Karpas-422 (cell line): ENCODE data around the gene RP9. TPM values are rescaled to one million over a fixed set of nuclear protein-coding genes. Genes with fewer than 3 reads are reported as not detected.

Source experiments
- DNase-seq: peaks from one replicate; pipeline ENCODE4 v3.0.0-alpha.2; 2015
- H2AFZ ChIP-seq: fragments of 200-600 bp; sonication (generic); 2 replicates; pipeline ENCODE4 v1.6.1; 2014; ENCODE audit warnings: antibody characterized with exemption, low read length, mixed read lengths
- H3K27ac ChIP-seq: fragments of 200-600 bp; sonication (generic); 2 replicates; pipeline ENCODE4 v1.5.1; 2014; ENCODE audit warnings: mild to moderate bottlenecking, low read length, moderate library complexity
- H3K27me3 ChIP-seq: fragments of 200-600 bp; sonication (generic); 2 replicates; pipeline ENCODE4 v1.6.1; 2014; ENCODE audit warnings: low read length, mixed read lengths
- H3K36me3 ChIP-seq: fragments of 200-600 bp; sonication (generic); 2 replicates; pipeline ENCODE4 v1.6.1; 2014; ENCODE audit warnings: low read length, mixed read lengths; ENCODE audit not compliant: insufficient read depth
- H3K4me1 ChIP-seq: fragments of 200-600 bp; sonication (generic); 2 replicates; pipeline ENCODE4 v1.6.1; 2014; ENCODE audit warnings: mild to moderate bottlenecking, low read length, mixed read lengths
- H3K4me2 ChIP-seq: fragments of 200-600 bp; sonication (generic); 2 replicates; pipeline ENCODE4 v1.6.1; 2014; ENCODE audit warnings: low read length, low read depth, mild to moderate bottlenecking; ENCODE audit not compliant: poor library complexity, severe bottlenecking
- H3K4me3 ChIP-seq: fragments of 200-600 bp; sonication (generic); 2 replicates; pipeline ENCODE4 v1.5.1; 2014; ENCODE audit warnings: mild to moderate bottlenecking, antibody characterized with exemption, low read length, mixed read lengths
- H3K79me2 ChIP-seq: fragments of 200-600 bp; sonication (generic); 2 replicates; pipeline ENCODE4 v1.6.1; 2014; ENCODE audit warnings: mild to moderate bottlenecking, low read length, mixed read lengths
- H3K9ac ChIP-seq: fragments of 200-600 bp; sonication (generic); 2 replicates; pipeline ENCODE4 v1.6.0; 2014; ENCODE audit warnings: low read length
- H3K9me2 ChIP-seq: fragments of 200-600 bp; sonication (generic), shearing (Covaris generic); replicated peaks from 2 replicates; pipeline ENCODE4 v1.6.0; 2014; ENCODE audit warnings: mild to moderate bottlenecking, low read length, moderate library complexity; ENCODE audit not compliant: insufficient read depth
- H3K9me3 ChIP-seq: fragments of 300-700, 200-600 bp; sonication (generic); 2 replicates; pipeline ENCODE4 v1.6.1; 2014; ENCODE audit warnings: low read length, mixed read lengths
- H4K20me1 ChIP-seq: fragments of 200-600 bp; sonication (generic); 2 replicates; pipeline ENCODE4 v1.6.1; 2014; ENCODE audit warnings: mild to moderate bottlenecking, antibody characterized with exemption, low read length, low read depth; ENCODE audit not compliant: insufficient read depth
- total RNA-seq: library from RNA; depleted of rRNA; stranded (reverse); fragments of >200 nt; shearing (Covaris generic); gene quantifications from 2 replicates; pipeline ENCODE4 v1.2.3, GENCODE V29; 2014; ENCODE audit warnings: low replicate concordance; rRNA removed

The RP9 gene, protein sequence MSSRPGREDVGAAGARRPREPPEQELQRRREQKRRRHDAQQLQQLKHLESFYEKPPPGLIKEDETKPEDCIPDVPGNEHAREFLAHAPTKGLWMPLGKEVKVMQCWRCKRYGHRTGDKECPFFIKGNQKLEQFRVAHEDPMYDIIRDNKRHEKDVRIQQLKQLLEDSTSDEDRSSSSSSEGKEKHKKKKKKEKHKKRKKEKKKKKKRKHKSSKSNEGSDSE
- 10.3 and 12.6 TPM in 2 replicates for total RNA-seq

DNA sequence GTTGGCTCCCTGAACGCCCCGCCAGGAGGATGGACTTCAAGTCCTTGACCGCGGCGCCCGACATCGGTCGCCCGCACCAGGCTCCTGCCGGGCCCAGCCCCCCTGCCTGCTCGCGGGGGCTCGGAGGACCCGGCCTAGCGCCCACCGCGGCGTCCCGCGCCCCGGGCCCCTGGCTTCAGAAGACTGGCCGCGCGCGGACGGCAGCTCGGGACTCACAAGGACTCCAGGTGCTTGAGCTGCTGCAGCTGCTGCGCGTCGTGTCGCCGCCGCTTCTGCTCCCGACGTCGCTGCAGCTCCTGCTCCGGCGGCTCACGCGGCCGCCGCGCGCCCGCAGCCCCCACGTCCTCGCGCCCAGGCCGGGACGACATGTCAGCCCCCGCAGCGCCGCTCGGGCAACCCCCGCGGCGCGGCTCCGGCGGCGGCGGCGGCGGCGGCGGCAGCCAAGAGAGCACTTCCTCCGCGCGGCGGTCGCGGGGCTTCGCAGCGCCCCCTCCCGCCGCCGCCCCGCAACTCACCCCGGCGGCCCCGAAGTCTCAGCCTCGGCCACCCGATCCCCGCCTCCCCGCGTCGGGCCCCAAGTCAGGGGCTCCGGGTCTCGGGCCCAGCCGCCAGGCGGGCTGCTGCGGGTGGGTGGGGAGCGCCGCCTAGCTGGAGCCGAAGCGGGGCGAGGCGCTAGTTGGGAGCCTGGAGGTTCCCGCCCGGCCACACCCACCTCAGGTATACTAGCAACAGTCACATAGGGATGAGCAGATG, at the start of gene RP9:
Gene RP9 (minus strand): TSS at position 400 of the 753 bp plus-strand sequence. CDS start 32 bp downstream, at position 368.
- H2AFZ ChIP-seq: peak within 1 kb of the TSS; percentile 91
- peaks cover 48% of the 10 kb centered on the region for H3K79me2 ChIP-seq
- no peaks in the 10 kb centered on the region for H3K27me3 ChIP-seq
- peak within 1 kb of the TSS; percentile 79 for H3K4me2 ChIP-seq
- H3K4me1 ChIP-seq: peaks cover 29% of the 10 kb centered on the region
- H3K27ac ChIP-seq: peak within 1 kb of the TSS; percentile 4; the same call in 1 of the 2 replicates
- peaks cover 15% of the 10 kb centered on the region; the same call in 1 of the 2 replicates for H4K20me1 ChIP-seq
- H3K4me3 ChIP-seq: peak within 1 kb of the TSS; percentile 84
- peak; percentile 90 for DNase-seq
- no peaks in the 10 kb centered on the region for H3K36me3 ChIP-seq
- peak within 1 kb of the TSS; percentile 95 for H3K9ac ChIP-seq
- H3K9me2 ChIP-seq: no peaks in the 10 kb centered on the region
- no peaks in the 10 kb centered on the region for H3K9me3 ChIP-seq

DNA sequence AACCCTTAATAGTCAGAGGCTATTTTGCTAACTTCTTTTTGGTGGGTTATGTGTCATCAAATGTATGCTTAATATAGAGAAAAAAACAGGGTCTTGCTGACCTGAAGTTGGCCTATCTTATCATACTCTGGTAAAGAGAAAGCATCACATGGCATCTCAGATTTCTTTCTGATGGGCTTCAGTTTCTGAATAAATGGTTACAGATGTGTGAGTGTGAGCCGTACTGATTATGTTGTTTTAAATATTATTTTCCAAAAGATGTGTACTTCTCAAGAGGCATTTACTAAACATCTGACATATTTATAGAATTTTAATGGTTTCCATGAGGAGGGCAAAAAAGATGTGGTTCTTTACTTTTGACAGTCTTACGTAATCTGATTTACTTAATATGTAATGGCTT, 48.6 kb upstream of the RP9 start:
- H3K27me3 ChIP-seq: no peaks in the 10 kb centered on the region
- H3K4me3 ChIP-seq: no peak overlapping the region
- no peaks in the 10 kb centered on the region for H3K36me3 ChIP-seq
- H3K9ac ChIP-seq: no peak overlapping the region
- no peak overlapping the region for H2AFZ ChIP-seq
- H3K9me3 ChIP-seq: no peaks in the 10 kb centered on the region
- no peak for DNase-seq
- H3K4me2 ChIP-seq: no peak overlapping the region
- H3K4me1 ChIP-seq: no peaks in the 10 kb centered on the region
- no peaks in the 10 kb centered on the region for H3K9me2 ChIP-seq
- no peak overlapping the region for H3K27ac ChIP-seq
- H3K79me2 ChIP-seq: no peaks in the 10 kb centered on the region
- no peaks in the 10 kb centered on the region for H4K20me1 ChIP-seq

DNA sequence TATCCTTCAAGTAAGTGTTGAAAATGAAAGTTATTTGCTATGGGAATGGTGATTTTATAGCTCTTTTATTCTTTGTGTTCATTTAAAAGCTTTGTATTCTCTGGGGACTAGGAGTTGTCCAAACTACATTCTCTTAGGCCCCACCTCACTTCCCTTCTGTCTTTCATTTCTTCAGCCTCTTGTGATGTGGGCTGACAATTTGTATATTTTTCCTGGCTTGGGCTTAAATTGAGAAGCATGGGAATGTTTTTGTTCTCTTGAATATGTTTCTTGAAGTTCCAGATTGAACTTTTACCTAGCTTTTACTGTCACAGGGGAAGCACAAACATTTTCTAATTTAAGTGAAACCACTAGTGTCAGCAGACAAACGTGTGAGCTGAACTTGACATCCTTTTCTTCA, 48.1 kb upstream of the RP9 start:
- Histone ChIP-seq H4K20me1 (no peaks in the 10 kb centered on the region), H3K4me1 (no peaks in the 10 kb centered on the region), H2AFZ (no peak overlapping the region), H3K9me3 (no peaks in the 10 kb centered on the region), H3K79me2 (no peaks in the 10 kb centered on the region), H3K9ac (no peak overlapping the region), H3K4me3 (no peak overlapping the region), H3K36me3 (no peaks in the 10 kb centered on the region), H3K4me2 (no peak overlapping the region), H3K9me2 (no peaks in the 10 kb centered on the region), H3K27ac (no peak overlapping the region), H3K27me3 (no peaks in the 10 kb centered on the region)
- no peak for DNase-seq

DNA sequence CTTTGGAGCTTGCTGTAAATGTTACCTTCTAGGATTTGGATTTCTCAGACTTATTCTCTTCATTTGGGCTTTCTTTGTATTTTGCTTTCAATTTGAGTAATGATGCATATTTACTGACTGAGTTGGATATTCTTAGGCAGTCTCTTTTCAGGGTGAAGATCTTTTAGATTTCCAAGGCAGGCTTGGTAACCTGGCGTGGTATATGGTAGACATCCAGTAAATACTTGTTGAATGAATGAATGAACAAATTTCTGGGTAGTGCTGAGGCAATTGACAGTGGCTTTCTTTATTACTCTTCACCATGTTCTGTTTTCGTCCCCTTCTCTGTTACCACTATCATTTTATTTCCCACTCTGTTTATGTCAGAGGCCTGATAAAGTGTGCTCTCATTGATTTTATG, 47.2 kb upstream of the RP9 start:
- H3K27me3 ChIP-seq: no peaks in the 10 kb centered on the region
- H3K4me3 ChIP-seq: no peak overlapping the region
- H3K4me1 ChIP-seq: no peaks in the 10 kb centered on the region
- no peak overlapping the region for H3K4me2 ChIP-seq
- H3K9me3 ChIP-seq: no peaks in the 10 kb centered on the region
- DNase-seq: no peak
- H3K9ac ChIP-seq: no peak overlapping the region
- no peak overlapping the region for H2AFZ ChIP-seq
- H3K9me2 ChIP-seq: no peaks in the 10 kb centered on the region
- no peaks in the 10 kb centered on the region for H4K20me1 ChIP-seq
- no peaks in the 10 kb centered on the region for H3K79me2 ChIP-seq
- no peak overlapping the region for H3K27ac ChIP-seq
- no peaks in the 10 kb centered on the region for H3K36me3 ChIP-seq

DNA sequence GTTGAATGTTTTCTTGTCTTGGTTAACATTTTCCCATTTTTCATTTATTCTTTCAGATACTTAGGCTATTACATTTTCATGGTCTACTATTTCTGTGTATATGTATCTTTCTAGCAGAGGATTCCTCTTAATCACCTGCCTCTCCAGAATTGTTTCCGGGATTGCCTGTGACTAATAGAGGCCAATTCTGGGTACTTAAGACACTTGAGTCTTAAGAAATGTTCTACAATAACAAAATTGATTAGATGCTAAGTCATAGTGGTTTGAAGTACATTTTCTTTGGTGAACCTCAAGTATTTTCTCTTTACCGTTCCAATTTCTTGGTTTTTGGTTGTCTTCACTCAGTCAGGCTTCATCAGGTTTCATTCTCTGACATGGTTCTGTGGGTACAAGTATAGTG, 46.6 kb upstream of the RP9 start:
- no peaks in the 10 kb centered on the region for H3K9me3 ChIP-seq
- H3K9ac ChIP-seq: no peak overlapping the region
- H3K27me3 ChIP-seq: no peaks in the 10 kb centered on the region
- no peak overlapping the region for H2AFZ ChIP-seq
- no peaks in the 10 kb centered on the region for H4K20me1 ChIP-seq
- H3K27ac ChIP-seq: no peak overlapping the region
- no peaks in the 10 kb centered on the region for H3K9me2 ChIP-seq
- H3K4me1 ChIP-seq: no peaks in the 10 kb centered on the region
- H3K4me3 ChIP-seq: no peak overlapping the region
- no peak for DNase-seq
- no peaks in the 10 kb centered on the region for H3K79me2 ChIP-seq
- H3K4me2 ChIP-seq: no peak overlapping the region
- H3K36me3 ChIP-seq: no peaks in the 10 kb centered on the region

DNA sequence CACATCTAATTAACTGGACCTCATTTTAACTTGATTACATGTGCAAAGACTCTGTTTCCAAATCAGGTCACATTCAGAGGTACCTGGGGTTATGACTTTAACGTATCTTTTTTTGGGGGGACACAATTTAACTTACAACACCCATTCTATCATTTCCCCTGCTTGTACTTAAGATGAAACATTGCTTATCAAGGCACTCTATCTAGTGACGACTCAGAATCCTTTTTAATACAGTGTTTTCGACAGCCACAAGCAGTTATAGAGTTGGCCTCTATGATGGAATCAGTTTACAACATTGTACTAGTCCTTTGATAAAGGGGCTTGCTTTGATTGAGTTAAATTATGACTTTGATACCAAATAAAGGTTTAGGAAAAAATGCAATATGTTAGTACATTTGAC, 42.9 kb upstream of the RP9 start:
- H3K36me3 ChIP-seq: no peaks in the 10 kb centered on the region
- H2AFZ ChIP-seq: no peak overlapping the region
- no peaks in the 10 kb centered on the region for H3K9me3 ChIP-seq
- no peaks in the 10 kb centered on the region for H3K79me2 ChIP-seq
- H3K4me2 ChIP-seq: no peak overlapping the region
- no peaks in the 10 kb centered on the region for H3K27me3 ChIP-seq
- no peak overlapping the region for H3K27ac ChIP-seq
- no peaks in the 10 kb centered on the region for H3K4me1 ChIP-seq
- no peak overlapping the region for H3K9ac ChIP-seq
- DNase-seq: no peak
- no peaks in the 10 kb centered on the region for H3K9me2 ChIP-seq
- H3K4me3 ChIP-seq: no peak overlapping the region
- no peaks in the 10 kb centered on the region for H4K20me1 ChIP-seq

DNA sequence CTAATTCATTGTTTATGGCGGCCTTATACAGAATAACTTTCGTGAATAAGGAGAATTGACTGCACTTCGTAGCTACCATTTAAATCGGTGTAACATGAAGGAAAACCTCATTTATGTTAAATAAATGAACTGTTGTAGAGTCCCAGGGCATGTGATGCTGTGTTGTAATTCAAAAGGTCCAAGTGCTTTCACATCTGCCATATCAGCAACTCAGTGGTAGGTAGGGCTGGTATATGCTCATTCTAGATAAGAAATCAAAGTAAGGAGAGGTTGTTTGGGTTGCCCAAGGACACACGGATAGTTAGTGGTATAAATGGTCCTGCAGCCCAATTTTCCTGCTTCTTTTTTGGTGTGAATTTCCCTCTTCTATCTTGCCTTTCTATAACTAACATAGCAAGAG, 36.0 kb upstream of the RP9 start:
- no peak for DNase-seq
- Histone ChIP-seq H3K9ac (no peak overlapping the region), H3K4me3 (no peak overlapping the region), H3K4me2 (no peak overlapping the region), H3K9me2 (no peaks in the 10 kb centered on the region), H3K4me1 (no peaks in the 10 kb centered on the region), H3K9me3 (peaks cover 5% of the 10 kb centered on the region), H4K20me1 (no peaks in the 10 kb centered on the region), H3K27ac (no peak overlapping the region), H3K27me3 (no peaks in the 10 kb centered on the region), H3K36me3 (no peaks in the 10 kb centered on the region), H2AFZ (no peak overlapping the region), H3K79me2 (no peaks in the 10 kb centered on the region)

DNA sequence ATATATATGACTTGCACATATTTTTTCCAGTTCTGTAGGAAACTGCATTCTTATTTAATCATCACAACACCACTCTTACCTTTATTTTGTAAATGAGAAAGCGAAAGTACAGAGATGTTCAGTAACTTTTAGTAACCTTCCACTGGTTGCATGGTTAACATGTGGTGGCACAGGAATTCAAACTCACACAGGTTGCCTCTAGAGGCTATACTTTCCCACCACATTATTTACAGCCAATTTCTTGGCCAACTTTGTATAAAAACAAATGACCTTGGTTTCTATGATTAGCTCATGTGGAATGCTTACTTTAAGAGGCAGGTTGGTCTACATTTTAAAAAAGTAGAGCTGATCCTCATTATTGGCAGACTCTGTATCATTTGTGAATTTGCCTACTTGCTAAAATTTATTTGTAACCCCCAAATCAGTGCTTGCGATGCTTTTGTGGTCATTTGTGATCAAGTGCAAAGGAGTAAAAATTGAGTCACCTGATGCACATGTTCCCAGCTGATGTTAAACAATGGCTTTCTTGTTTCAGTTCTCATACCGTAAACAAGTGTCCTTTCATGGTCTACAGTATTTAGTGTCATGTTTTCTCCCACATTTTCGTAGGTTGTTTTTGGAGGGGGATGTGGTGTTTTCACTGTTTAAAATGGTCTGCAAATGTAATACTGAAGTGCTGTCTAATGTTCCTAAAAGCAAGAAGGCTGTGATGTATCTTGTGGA, 35.0 kb upstream of the RP9 start:
- peaks cover 5% of the 10 kb centered on the region for H3K9me3 ChIP-seq
- no peaks in the 10 kb centered on the region for H3K79me2 ChIP-seq
- no peak for DNase-seq
- H3K4me2 ChIP-seq: no peak overlapping the region
- H3K27ac ChIP-seq: no peak overlapping the region
- H3K9me2 ChIP-seq: no peaks in the 10 kb centered on the region
- H3K27me3 ChIP-seq: no peaks in the 10 kb centered on the region
- no peak overlapping the region for H2AFZ ChIP-seq
- H3K4me1 ChIP-seq: no peaks in the 10 kb centered on the region
- H3K4me3 ChIP-seq: no peak overlapping the region
- H3K9ac ChIP-seq: no peak overlapping the region
- no peaks in the 10 kb centered on the region for H3K36me3 ChIP-seq
- H4K20me1 ChIP-seq: no peaks in the 10 kb centered on the region
